Keratinocyte (primary cell): ENCODE data around the gene CEACAM19. TPM values are rescaled to one million over a fixed set of nuclear protein-coding genes. Genes with fewer than 3 reads are reported as not detected.

Experiments
- DNase-seq: peaks from one replicate; pipeline ENCODE4 v3.0.0-alpha.2; 2011; ENCODE audit warnings: low read depth, missing footprints, low spot score
- FAIRE-seq: peaks from 2 replicates; lab custom pipeline; 2011; peaks lifted over from hg19 to GRCh38; lab: Jason Lieb, UNC
- H2AFZ ChIP-seq: 2 replicates; pipeline ENCODE4 v1.6.0; 2012; ENCODE audit warnings: low read length, control low read depth, inconsistent platforms; ENCODE audit not compliant: control insufficient read depth
- H3K27ac ChIP-seq: 2 replicates; pipeline ENCODE4 v1.5.1; 2011; ENCODE audit warnings: low read length; ENCODE audit not compliant: control insufficient read depth, insufficient read depth
- H3K27me3 ChIP-seq: 3 replicates; pipeline ENCODE4 v1.6.0; 2011; ENCODE audit warnings: low read length; ENCODE audit not compliant: control insufficient read depth, insufficient read depth; ENCODE audit errors: extremely low read depth
- H3K36me3 ChIP-seq, 2 experiments: 2 replicates in 1 of 2; 3 replicates in 1 of 2; pipeline ENCODE4 v1.5.1; 2011; ENCODE audit warnings: low read length in 2 of 2, mild to moderate bottlenecking in 1 of 2; ENCODE audit not compliant: control insufficient read depth in 2 of 2, insufficient read depth in 2 of 2; ENCODE audit errors: extremely low read depth in 1 of 2
- H3K4me1 ChIP-seq: 3 replicates; pipeline ENCODE4 v1.5.1; 2011; ENCODE audit warnings: low read length; ENCODE audit not compliant: control insufficient read depth, insufficient read depth; ENCODE audit errors: extremely low read depth
- H3K4me2 ChIP-seq: 3 replicates; pipeline ENCODE4 v1.6.0; 2011; ENCODE audit warnings: low read depth, low read length; ENCODE audit not compliant: control insufficient read depth, insufficient read depth; ENCODE audit errors: extremely low read depth
- H3K4me3 ChIP-seq, 3 experiments: fragments of 200-600 bp in 1 of 3; sonication (generic) in 1 of 3; 2 replicates in 2 of 3; 3 replicates in 1 of 3; pipeline ENCODE4 v1.5.1; 2011 to 2016; ENCODE audit warnings: low read length in 3 of 3, mild to moderate bottlenecking in 3 of 3, control low read depth in 2 of 3, inconsistent platforms in 1 of 3, low read depth in 1 of 3, mixed read lengths in 1 of 3, mixed run types in 1 of 3, moderate library complexity in 1 of 3; ENCODE audit not compliant: control insufficient read depth in 2 of 3, insufficient read depth in 2 of 3; ENCODE audit errors: extremely low read depth in 1 of 3
- H3K79me2 ChIP-seq: 2 replicates; pipeline ENCODE4 v1.6.0; 2012; ENCODE audit warnings: low read length; ENCODE audit not compliant: control insufficient read depth, insufficient read depth
- H3K9ac ChIP-seq: 3 replicates; pipeline ENCODE4 v1.6.0; 2011; ENCODE audit warnings: low read length; ENCODE audit not compliant: control insufficient read depth, insufficient read depth; ENCODE audit errors: extremely low read depth
- H3K9me1 ChIP-seq: 3 replicates; pipeline ENCODE4 v1.6.0; 2011; ENCODE audit warnings: low read length; ENCODE audit not compliant: control insufficient read depth, insufficient read depth; ENCODE audit errors: extremely low read depth
- H3K9me3 ChIP-seq: 2 replicates; pipeline ENCODE4 v1.5.1; 2012; ENCODE audit warnings: low read depth, low read length; ENCODE audit not compliant: control insufficient read depth
- H4K20me1 ChIP-seq: 3 replicates; pipeline ENCODE4 v1.6.0; 2011; ENCODE audit warnings: low read length; ENCODE audit not compliant: control insufficient read depth, insufficient read depth; ENCODE audit errors: extremely low read depth
- EZH2 ChIP-seq: IDR thresholded peaks from one replicate; pipeline ENCODE4 v1.6.1; 2012; ENCODE audit warnings: inconsistent platforms, mild to moderate bottlenecking, low read length, moderate library complexity
- dilution Hi-C: fragments of 300-500 bp; cut with MboI; formaldehyde crosslinking; loops from one replicate; pipeline ENCODE4 v1.7.0; 2020; ENCODE audit warnings: low sequenced_read_pairs; ENCODE audit not compliant: extremely low pct_ligation_motif_present
- polyA plus RNA-seq, 5 experiments: library from polyadenylated mRNA; depleted of rRNA in 3 of 5; stranded (reverse) in 3 of 5; stranded (forward) in 1 of 5; unstranded in 1 of 5; fragments of >200 nt; gene quantifications; 1 replicate in 1 of 5; 2 replicates in 3 of 5; 3 replicates in 1 of 5; pipeline versions ENCODE4 v1.2.1 to v1.2.3, GENCODE V29; 2011 to 2012; ENCODE audit warnings: missing spikeins in 2 of 5, low read depth in 1 of 5, low replicate concordance in 1 of 5
- TF ChIP-seq, protein P1 (sequence below), 3 experiments: IDR thresholded peaks in 1 of 3; conservative IDR thresholded peaks in 1 of 3; optimal IDR thresholded peaks in 1 of 3; 2 replicates in 2 of 3; 3 replicates in 1 of 3; pipeline versions ENCODE3 to v1.5.1; 2011; ENCODE audit warnings: low read length in 3 of 3, mild to moderate bottlenecking in 3 of 3, moderate library complexity in 2 of 3, control low read depth in 1 of 3, inconsistent platforms in 1 of 3; ENCODE audit not compliant: insufficient read depth in 2 of 3; ENCODE audit errors: extremely low read depth in 1 of 3

The CEACAM19 gene
- polyA plus RNA-seq, 1 donor (not counting 4 experiments of a cell fraction or from before 2014, with no cell fraction given): 3.7 TPM

DNA sequence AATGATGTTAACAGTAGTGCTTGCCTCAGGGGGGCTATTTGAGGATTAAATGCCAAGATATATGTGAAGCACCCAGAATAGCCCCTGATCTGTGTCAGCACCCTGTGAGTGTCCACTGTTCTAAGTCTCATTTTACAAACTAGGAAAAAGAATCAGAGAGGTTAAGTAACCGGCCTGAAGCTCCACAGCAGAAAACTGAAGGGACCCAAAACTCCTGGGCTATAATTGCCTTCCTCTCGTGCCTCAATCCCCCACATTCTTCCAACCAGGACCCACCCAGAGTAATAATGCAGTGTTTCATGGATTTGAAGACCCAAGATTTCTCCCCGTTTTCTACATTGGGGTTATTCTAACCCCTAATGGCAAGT is 25.2 kb upstream of the CEACAM19 start:
- no peak overlapping the region for H3K9ac ChIP-seq
- peak overlapping the region in 2 of 3 experiments; percentile 18 to 37 for H3K4me3 ChIP-seq
- H3K79me2 ChIP-seq: peaks cover 55% of the 10 kb centered on the region
- TF ChIP-seq EZH2: no peak
- FAIRE-seq: no peak
- peaks cover 31% of the 10 kb centered on the region for H3K4me1 ChIP-seq
- dilution Hi-C loops: no loop called here
- peak overlapping the region; percentile 68 for H3K4me2 ChIP-seq
- peaks cover 13% of the 10 kb centered on the region for H4K20me1 ChIP-seq
- H2AFZ ChIP-seq: no peak overlapping the region
- DNase-seq: no peak
- H3K9me1 ChIP-seq: peaks cover 3% of the 10 kb centered on the region
- H3K27ac ChIP-seq: no peak overlapping the region
- peaks cover 23 to 41% of the 10 kb centered on the region in 2 experiments for H3K36me3 ChIP-seq
- no peaks in the 10 kb centered on the region for H3K27me3 ChIP-seq
- no peaks in the 10 kb centered on the region for H3K9me3 ChIP-seq

DNA sequence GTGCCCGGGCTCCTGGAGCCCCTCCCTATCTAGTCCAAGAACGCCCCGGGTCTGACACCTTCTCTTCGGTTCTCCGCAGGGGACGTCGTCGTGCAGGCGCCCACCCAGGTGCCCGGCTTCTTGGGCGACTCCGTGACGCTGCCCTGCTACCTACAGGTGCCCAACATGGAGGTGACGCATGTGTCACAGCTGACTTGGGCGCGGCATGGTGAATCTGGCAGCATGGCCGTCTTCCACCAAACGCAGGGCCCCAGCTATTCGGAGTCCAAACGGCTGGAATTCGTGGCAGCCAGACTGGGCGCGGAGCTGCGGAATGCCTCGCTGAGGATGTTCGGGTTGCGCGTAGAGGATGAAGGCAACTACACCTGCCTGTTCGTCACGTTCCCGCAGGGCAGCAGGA is 24.1 kb upstream of the CEACAM19 start:
- no peak overlapping the region for H3K9ac ChIP-seq
- peaks cover 3% of the 10 kb centered on the region for H3K9me1 ChIP-seq
- H3K79me2 ChIP-seq: peaks cover 55% of the 10 kb centered on the region
- peaks cover 13% of the 10 kb centered on the region for H4K20me1 ChIP-seq
- TF ChIP-seq, protein P1, sequence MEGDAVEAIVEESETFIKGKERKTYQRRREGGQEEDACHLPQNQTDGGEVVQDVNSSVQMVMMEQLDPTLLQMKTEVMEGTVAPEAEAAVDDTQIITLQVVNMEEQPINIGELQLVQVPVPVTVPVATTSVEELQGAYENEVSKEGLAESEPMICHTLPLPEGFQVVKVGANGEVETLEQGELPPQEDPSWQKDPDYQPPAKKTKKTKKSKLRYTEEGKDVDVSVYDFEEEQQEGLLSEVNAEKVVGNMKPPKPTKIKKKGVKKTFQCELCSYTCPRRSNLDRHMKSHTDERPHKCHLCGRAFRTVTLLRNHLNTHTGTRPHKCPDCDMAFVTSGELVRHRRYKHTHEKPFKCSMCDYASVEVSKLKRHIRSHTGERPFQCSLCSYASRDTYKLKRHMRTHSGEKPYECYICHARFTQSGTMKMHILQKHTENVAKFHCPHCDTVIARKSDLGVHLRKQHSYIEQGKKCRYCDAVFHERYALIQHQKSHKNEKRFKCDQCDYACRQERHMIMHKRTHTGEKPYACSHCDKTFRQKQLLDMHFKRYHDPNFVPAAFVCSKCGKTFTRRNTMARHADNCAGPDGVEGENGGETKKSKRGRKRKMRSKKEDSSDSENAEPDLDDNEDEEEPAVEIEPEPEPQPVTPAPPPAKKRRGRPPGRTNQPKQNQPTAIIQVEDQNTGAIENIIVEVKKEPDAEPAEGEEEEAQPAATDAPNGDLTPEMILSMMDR (optimal IDR thresholded peaks at IDR 0.05 in 1 of 3, IDR thresholded peaks at IDR 0.05 in 1 of 3, conservative IDR thresholded peaks at IDR 0.05 in 1 of 3; ENCODE audit: extremely low read depth in 1 of 3, insufficient read depth in 2 of 3, low read length in 3 of 3): no peak
- no peak for TF ChIP-seq EZH2
- no peak overlapping the region for H2AFZ ChIP-seq
- no peaks in the 10 kb centered on the region for H3K27me3 ChIP-seq
- H3K36me3 ChIP-seq: peaks cover 28 to 48% of the 10 kb centered on the region in 2 experiments
- peak overlapping the region in 1 of 3 experiments; percentile 6 for H3K4me3 ChIP-seq
- H3K9me3 ChIP-seq: no peaks in the 10 kb centered on the region
- dilution Hi-C loops: no loop called here
- DNase-seq (no peak), FAIRE-seq (no peak)
- H3K4me2 ChIP-seq: peak overlapping the region; percentile 37
- peaks cover 31% of the 10 kb centered on the region for H3K4me1 ChIP-seq
- no peak overlapping the region for H3K27ac ChIP-seq
